Activated CD4-positive, alpha-beta T cell treated with anti-CD3 and anti-CD28 coated beads, Interleukin-2, amount 50 U/mL, for 24 hours (primary cell): Measurements from ENCODE around the gene SERPINH1.

Experiments used
- DNase-seq, 2 donors: peaks; one replicate each; pipeline ENCODE4 v3.0.0-alpha.2; 2020; ENCODE audit warnings: low read depth in 1 of 2, low spot score in 1 of 2

The SERPINH1 gene

DNA sequence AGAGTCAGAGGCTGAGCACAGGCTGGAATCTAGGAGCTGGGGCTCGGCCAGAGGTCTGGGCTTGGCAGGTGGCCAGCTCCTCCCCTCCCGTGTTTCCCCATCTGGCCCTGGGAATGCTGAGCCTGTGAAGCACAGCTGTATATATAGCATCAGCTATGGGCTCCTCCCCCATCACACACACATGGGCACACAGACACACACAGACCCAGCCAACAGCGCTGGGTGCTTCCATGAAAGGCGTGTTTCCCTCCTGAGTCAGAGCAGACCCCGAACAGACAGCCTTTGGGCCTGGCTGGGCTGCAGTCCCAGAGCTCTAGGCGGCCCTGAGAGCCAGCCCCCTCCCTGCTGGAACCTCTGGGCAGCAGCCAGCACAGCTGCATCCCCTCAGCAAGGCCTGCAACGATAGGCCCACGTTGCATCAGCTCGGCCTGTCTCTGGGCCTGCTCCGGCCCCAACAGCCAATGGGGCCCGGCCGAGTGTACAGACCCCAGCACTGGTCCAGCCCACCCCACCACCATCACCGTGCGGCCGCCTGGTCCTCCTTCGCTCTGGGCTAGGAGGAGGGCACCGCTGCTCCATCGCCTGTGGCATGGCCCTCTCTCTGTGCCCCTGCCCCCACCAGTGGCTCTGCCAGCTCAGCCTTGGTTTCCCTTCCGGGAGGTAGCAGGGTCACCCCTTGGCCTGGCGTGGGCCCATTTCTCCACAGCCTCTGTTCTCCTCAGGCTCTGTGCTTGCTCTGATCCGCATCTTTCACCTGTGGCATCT is 7.6 kb upstream of the SERPINH1 start:
- DNase-seq: no peak

- DNase-seq: no peak
Measured at GRCh38 chr11:75555079-75555811, 6.8 kb upstream of the SERPINH1 start.

DNA sequence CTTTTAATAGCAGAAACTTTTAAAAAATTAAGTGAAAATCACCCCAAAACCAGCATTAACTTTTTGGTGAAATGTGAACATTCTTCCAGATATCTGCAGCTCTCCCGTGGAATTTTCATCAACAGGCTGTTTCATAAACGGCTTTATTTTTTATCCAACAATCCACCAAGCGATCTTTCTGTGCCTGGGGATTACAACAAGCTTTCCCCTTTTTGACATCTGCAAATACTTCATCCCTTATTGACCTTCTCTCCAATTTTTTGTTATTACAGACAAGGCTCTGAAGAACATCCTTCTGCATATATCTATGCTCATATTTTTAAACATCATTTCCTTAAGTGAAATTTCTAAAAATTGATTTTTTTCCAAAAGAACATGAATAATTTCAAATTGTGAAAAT is 5.8 kb upstream of the SERPINH1 start:
- no peak for DNase-seq

DNA sequence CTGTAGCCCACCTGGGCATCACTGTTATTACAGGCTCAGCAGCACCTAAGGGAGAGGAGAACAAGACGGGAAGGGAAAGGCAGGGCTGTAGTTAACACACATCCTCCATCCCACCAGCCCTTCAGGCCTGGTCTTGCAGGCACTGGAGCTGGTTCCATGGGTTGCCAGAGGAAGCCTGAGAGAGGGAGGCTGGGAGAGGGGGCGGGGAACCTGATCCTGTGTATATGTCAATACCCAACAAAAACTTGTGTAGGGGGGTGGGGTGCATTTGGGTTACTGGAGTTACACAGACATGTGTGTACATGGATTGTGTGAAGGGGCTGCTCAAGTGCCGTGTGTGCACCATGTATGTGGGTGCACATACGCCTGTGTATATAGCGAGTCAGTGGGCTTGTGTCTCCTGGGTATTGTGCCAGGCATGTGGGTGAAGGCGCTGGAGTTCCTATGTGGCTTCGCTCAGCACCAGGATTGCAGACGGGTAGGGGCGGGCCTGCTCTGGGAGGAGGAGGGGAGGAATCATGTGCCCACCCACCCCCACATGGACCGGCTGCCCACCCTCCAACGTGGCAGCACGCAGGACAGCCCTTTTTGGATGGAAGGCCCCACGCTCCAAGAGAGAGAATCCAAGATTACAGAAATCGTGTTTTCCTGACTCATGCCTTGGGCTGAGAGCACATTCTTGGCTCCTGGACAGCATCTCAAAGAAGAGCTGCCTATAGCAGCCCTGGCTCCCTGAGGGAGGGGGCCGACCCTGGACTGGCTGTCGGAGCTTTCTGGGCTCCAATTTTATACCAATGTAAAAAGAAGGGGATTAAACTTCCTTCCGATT is 4.2 kb upstream of the SERPINH1 start:
- DNase-seq: no peak

DNA sequence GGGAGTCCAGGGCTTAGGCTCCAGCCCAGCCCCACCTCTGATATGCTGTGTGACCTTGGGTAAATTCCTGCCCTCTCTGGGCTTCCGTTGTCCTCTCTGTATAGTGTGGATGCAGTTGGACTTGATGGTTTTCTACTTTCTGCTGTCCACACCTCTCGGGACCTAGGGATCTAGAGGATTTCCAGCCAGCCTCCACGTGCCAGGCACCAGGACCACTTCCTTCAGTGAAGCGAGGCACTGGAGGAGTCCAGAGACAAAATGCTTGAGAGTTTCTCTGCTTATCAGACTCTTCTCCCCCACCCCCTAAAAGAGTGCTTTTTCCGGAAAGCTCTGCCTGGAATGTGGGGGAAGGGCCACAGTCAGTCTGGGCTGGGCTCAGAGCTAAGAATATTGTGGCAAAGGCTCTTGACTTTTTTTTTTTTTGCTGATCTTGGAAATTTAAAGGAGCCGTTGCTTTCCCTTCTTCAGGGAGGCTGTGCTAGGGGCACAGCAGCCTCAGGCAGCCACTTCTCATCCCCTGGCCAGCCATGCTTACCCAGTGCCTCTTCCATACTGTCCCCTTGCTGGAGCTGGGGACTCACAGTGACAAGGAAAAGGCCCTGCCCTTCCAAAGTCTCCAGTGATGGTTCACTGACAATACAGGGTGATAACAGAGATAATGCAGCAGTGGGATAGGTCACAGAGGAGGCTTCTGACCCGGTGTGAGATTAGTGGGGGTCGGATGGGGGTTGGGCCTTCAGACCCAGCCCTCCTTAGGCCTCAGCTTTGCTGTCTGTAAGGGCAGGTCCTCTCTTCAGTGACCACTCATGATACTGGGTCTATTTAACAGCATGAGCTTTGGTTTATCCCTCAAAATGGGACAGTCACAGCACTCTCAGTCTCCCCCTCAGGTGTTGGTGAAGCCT is 2.9 kb upstream of the SERPINH1 start:
- no peak for DNase-seq

- DNase-seq: no peak
Measured at GRCh38 chr11:75560644-75561043, 1.4 kb upstream of the SERPINH1 start.

- no peak for DNase-seq
Measured at GRCh38 chr11:75561426-75562047, 516 bp upstream of the SERPINH1 start.

GRCh38 chr11:75562836-75563484 is 907 bp downstream of the SERPINH1 start:
- no peak for DNase-seq

DNA sequence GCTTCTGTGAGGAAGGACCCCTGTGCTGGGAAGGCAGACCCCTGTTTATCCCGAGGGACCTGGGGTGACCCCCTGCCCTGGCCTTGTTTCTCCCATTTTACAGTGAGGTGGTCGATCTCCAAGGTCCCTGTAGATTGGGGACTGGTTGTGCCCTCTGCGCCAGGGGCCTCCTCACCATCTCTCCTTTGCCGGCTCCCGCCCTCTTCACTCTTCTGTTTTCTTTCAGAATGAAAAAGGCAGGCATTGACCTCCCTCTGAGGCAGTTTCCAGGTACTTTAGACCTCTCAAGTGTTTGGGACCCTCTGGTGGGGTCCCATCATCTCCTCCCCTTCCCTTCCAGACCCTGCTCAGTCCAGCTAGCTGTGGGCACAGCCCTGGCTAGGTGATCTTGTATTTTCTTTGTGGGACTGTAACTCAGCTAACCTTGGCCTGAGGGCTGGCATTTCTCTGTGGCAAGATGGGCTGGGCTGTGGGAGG is 1.5 kb downstream of the SERPINH1 start:
- no peak for DNase-seq

DNA sequence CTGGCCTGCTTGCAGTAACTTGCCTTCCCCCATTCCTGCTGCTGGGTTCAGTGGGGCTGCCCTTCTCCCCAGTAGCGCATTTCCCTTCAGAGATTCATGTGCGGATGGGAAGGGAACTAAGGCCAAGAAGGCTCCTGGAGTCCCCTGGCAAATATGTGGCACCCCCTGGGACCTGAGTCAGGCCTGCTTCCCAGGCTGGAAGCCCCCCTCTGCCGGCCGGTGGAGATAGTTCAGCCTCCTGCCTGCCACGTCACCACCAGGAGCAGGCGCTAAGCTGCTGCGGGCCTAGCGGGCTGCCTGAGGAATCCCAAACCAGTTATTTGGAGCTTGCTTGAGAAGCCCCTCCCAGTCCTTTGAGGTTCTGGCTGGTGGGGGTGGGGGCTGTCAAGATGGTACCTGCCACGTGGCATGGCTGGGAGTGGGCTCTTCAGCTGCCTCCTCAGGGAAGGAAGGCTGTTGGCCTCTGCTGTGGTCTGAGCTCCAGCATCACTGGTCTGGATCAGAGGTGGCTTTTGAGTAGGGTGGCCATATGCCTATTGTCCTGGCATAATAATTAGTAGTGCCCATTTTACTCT is 2.0 kb downstream of the SERPINH1 start:
- no peak for DNase-seq

- DNase-seq: no peak
Measured at GRCh38 chr11:75565221-75565814, 3.3 kb downstream of the SERPINH1 start.

- no peak for DNase-seq
Measured at GRCh38 chr11:75565916-75566762, 4.1 kb downstream of the SERPINH1 start.

GRCh38 chr11:75566763-75567279 is 4.8 kb downstream of the SERPINH1 start:
- no peak for DNase-seq

GRCh38 chr11:75567971-75568370 is 5.9 kb downstream of the SERPINH1 start:
- no peak for DNase-seq

GRCh38 chr11:75568616-75569219 is 6.7 kb downstream of the SERPINH1 start:
- DNase-seq: no peak

- DNase-seq: no peak
Measured at GRCh38 chr11:75570559-75571139, 8.6 kb downstream of the SERPINH1 start.

GRCh38 chr11:75571625-75572024 is 9.6 kb downstream of the SERPINH1 start:
- DNase-seq: no peak
